PFSK-1 (cell line): Measurements from ENCODE around the gene RCAN3.

Experiments used
- POLR2AphosphoS5 ChIP-seq: IDR thresholded peaks from 2 replicates; pipeline ENCODE4 v1.6.1; 2012; ENCODE audit warnings: low read depth, mild to moderate bottlenecking, control low read depth, low read length, moderate library complexity
- REST ChIP-seq, 2 experiments: IDR thresholded peaks; 2 replicates each; pipeline versions ENCODE4 v1.6.1 to v1.8.0; 2011 to 2012; ENCODE audit warnings: low read depth in 2 of 2, low read length in 2 of 2, control low read depth in 1 of 2, inconsistent platforms in 1 of 2, mild to moderate bottlenecking in 1 of 2, moderate library complexity in 1 of 2; ENCODE audit not compliant: insufficient read depth in 1 of 2
- SIN3A ChIP-seq: IDR thresholded peaks from 2 replicates; pipeline ENCODE4 v1.6.1; 2012; ENCODE audit warnings: mild to moderate bottlenecking, low read length, moderate library complexity, borderline replicate concordance; ENCODE audit not compliant: insufficient read depth
- TAF1 ChIP-seq: IDR thresholded peaks from 2 replicates; pipeline ENCODE4 v1.6.1; 2012; ENCODE audit warnings: low read length, control low read depth, borderline replicate concordance; ENCODE audit not compliant: insufficient read depth

GRCh38 chr1:24484199-24484598 is 18.4 kb upstream of the RCAN3 start:
- TF ChIP-seq TAF1 (no peak), SIN3A (no peak), POLR2AphosphoS5 (no peak), REST (IDR thresholded peaks at IDR 0.05; ENCODE audit: insufficient read depth in 1 of 2, low read depth in 2 of 2, low read length in 2 of 2) (no peak)
